Caco-2 (cell line): ENCODE results near the gene CALCOCO1. TPM values are rescaled to one million over a fixed set of nuclear protein-coding genes. Genes with fewer than 3 reads are reported as not detected.

ENCODE experiments used
- BruUV-seq: library from RNA; stranded (reverse); fragments of 400-500 nt; replicated peaks from 2 replicates; lab custom pipeline; 2021; lab: Mats Ljungman, UMichigan
- CTCF ChIA-PET: fragments of 300-600 bp; sonication (Branson Sonifier 250); formaldehyde crosslinking; loops from one replicate; lab custom pipeline; 2022; ENCODE audit warnings: antibody characterized with exemption; lab: Charles Lee
- POLR2A ChIA-PET: fragments of 300-600 bp; sonication (Branson Sonifier 250); formaldehyde crosslinking; loops from one replicate; lab custom pipeline; 2022; ENCODE audit warnings: antibody characterized with exemption; lab: Charles Lee
- DNase-seq, 2 experiments: peaks; one replicate each; pipeline versions ENCODE4 v3.0.0 to v3.0.0-alpha.2; 2020 to 2022
- H3K27me3 ChIP-seq: replicated peaks from 2 replicates; pipeline ENCODE4 v1.6.0; 2011; ENCODE audit warnings: low read length; ENCODE audit not compliant: control insufficient read depth, insufficient read depth
- H3K36me3 ChIP-seq: 2 replicates; pipeline ENCODE4 v1.5.1; 2011; ENCODE audit warnings: low read length; ENCODE audit not compliant: control insufficient read depth, insufficient read depth
- H3K4me1 ChIP-seq: fragments of 250-450 bp; sonication (Bioruptor Pico); 2 replicates; pipeline ENCODE4 v1.5.1; 2020; ENCODE audit warnings: mild to moderate bottlenecking
- H3K4me3 ChIP-seq: 2 replicates; pipeline ENCODE4 v1.5.1; 2011; ENCODE audit warnings: low read depth, mild to moderate bottlenecking, control low read depth, low read length
- H3K9me3 ChIP-seq: fragments of 250-450 bp; sonication (Bioruptor Pico); 2 replicates; pipeline ENCODE4 v1.5.1; 2020; ENCODE audit warnings: mild to moderate bottlenecking, moderate library complexity
- H3K27ac Mint-ChIP-seq: one replicate; pipeline ENCODE4 v1.8.0; 2022; ENCODE audit warnings: mixed read lengths; ENCODE audit not compliant: unreplicated experiment
- H3K27me3 Mint-ChIP-seq: one replicate; pipeline ENCODE4 v1.8.0; 2022; ENCODE audit warnings: mixed read lengths; ENCODE audit not compliant: insufficient read depth, unreplicated experiment
- H3K36me3 Mint-ChIP-seq: one replicate; pipeline ENCODE4 v1.8.0; 2022; ENCODE audit warnings: mild to moderate bottlenecking, mixed read lengths; ENCODE audit not compliant: insufficient read depth, unreplicated experiment
- H3K4me1 Mint-ChIP-seq: one replicate; pipeline ENCODE4 v1.8.0; 2022; ENCODE audit warnings: low read depth, mixed read lengths; ENCODE audit not compliant: unreplicated experiment
- H3K4me3 Mint-ChIP-seq: one replicate; pipeline ENCODE4 v1.8.0; 2022; ENCODE audit warnings: mild to moderate bottlenecking, moderate library complexity, mixed read lengths; ENCODE audit not compliant: unreplicated experiment
- H3K9me3 Mint-ChIP-seq: one replicate; pipeline ENCODE4 v1.8.0; 2022; ENCODE audit warnings: mixed read lengths; ENCODE audit not compliant: unreplicated experiment
- intact Hi-C: fragments of 100-400 bp; cut with micrococcal nuclease; formaldehyde crosslinking; loops from one replicate; pipeline ENCODE4 v1.10.0; 2022; ENCODE audit not compliant: unreplicated experiment
- total RNA-seq: library from RNA; stranded (reverse); gene quantifications from 2 replicates; pipeline ENCODE4 v1.2.3, GENCODE V29; 2022
- TF ChIP-seq, protein P1 (sequence below), 2 experiments: fragments of 200-600 bp in 1 of 2; IDR thresholded peaks; 1 replicate in 1 of 2; 2 replicates in 1 of 2; pipeline versions ENCODE4 v1.5.1 to v1.8.0; 2011 to 2022; ENCODE audit warnings: antibody characterized with exemption in 1 of 2, control low read depth in 1 of 2, inconsistent platforms in 1 of 2, low read depth in 1 of 2, low read length in 1 of 2, mild to moderate bottlenecking in 1 of 2, moderate library complexity in 1 of 2; ENCODE audit not compliant: insufficient read depth in 1 of 2, severe bottlenecking in 1 of 2, unreplicated experiment in 1 of 2

CALCOCO1 gene
- total RNA-seq, 1 experiment from 2014 or later, result 19.3 TPM

DNA sequence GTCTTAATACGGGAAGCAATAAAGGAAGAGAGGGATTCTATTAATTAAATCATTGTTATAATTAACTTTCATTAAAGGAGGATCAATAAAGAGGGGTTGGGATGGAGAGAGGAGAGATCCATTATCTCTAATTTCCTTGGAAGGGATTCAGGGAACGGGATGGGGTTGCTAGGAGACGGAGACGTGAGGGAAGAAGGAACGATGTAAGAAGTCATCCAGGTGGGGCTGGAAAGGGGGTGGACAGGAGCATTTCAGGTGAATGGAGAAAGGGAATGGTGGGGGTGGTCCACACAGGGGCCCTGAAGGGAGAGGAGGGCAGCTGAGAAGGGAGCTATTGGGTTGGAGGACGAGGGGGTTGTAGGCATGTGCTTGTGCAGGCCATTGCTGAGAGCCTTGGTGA, 17.2 kb downstream of the CALCOCO1 start:
- CTCF ChIA-PET, result interaction anchor here (0.9 kb wide), 1 partner anchor 47 kb away, joined by 4 read pairs; no protein-coding TSS in a partner anchor
- no peaks in the 10 kb centered on the region; the same call in none of the 2 replicates for H3K27me3 ChIP-seq
- Mint-ChIP-seq H3K36me3 (no peaks in the 10 kb centered on the region), H3K4me1 (no peaks in the 10 kb centered on the region), H3K27ac (no peak overlapping the region), H3K4me3 (no peak overlapping the region), H3K27me3 (peaks cover 22% of the 10 kb centered on the region), H3K9me3 (no peaks in the 10 kb centered on the region)
- intact Hi-C loops, result no loop called here
- no peaks in the 10 kb centered on the region for H3K4me1 ChIP-seq
- no peaks in the 10 kb centered on the region for H3K36me3 ChIP-seq
- POLR2A ChIA-PET, result no interaction called here
- TF ChIP-seq, protein P1, sequence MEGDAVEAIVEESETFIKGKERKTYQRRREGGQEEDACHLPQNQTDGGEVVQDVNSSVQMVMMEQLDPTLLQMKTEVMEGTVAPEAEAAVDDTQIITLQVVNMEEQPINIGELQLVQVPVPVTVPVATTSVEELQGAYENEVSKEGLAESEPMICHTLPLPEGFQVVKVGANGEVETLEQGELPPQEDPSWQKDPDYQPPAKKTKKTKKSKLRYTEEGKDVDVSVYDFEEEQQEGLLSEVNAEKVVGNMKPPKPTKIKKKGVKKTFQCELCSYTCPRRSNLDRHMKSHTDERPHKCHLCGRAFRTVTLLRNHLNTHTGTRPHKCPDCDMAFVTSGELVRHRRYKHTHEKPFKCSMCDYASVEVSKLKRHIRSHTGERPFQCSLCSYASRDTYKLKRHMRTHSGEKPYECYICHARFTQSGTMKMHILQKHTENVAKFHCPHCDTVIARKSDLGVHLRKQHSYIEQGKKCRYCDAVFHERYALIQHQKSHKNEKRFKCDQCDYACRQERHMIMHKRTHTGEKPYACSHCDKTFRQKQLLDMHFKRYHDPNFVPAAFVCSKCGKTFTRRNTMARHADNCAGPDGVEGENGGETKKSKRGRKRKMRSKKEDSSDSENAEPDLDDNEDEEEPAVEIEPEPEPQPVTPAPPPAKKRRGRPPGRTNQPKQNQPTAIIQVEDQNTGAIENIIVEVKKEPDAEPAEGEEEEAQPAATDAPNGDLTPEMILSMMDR (IDR thresholded peaks at IDR 0.05; ENCODE audit: insufficient read depth in 1 of 2, low read depth in 1 of 2, low read length in 1 of 2, severe bottlenecking in 1 of 2, unreplicated experiment in 1 of 2), result no peak
- H3K9me3 ChIP-seq, result no peaks in the 10 kb centered on the region
- H3K4me3 ChIP-seq, result no peak overlapping the region
- DNase-seq, result no peak
- BruUV-seq, result no TSS peak

DNA sequence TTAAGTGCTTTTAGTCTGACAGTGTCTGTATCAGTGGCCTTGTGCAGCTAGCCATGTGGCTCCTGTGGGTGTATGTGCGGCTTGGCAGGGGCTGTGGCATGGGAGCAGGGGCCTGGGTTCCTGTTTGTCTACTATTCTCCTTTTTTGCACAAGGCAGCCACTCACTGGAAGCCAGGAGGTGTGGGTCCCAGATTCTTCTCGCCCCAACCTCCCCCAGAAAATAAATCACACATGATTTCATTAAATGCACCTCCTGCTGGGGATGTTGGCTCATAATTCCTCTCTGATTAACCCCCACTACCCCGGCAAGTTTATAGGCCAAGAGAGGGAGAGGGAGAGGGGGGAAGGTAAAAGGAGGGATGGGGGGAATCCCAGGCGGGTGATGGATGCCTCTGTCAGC, 17.6 kb downstream of the CALCOCO1 start:
- BruUV-seq, result no TSS peak
- Histone ChIP-seq H3K27me3 (no peaks in the 10 kb centered on the region; the same call in none of the 2 replicates), H3K4me3 (no peak overlapping the region), H3K36me3 (no peaks in the 10 kb centered on the region), H3K4me1 (no peaks in the 10 kb centered on the region), H3K9me3 (no peaks in the 10 kb centered on the region)
- intact Hi-C loops, result no loop called here
- no peaks in the 10 kb centered on the region for H3K9me3 Mint-ChIP-seq
- ChIA-PET POLR2A (no interaction called here), CTCF (interaction anchor here (0.9 kb wide), 1 partner anchor 48 kb away, joined by 4 read pairs; no protein-coding TSS in a partner anchor)
- H3K27me3 Mint-ChIP-seq, result peaks cover 22% of the 10 kb centered on the region
- DNase-seq, result no peak
- H3K4me3 Mint-ChIP-seq, result no peak overlapping the region
- TF ChIP-seq, protein P1 (IDR thresholded peaks at IDR 0.05; ENCODE audit: insufficient read depth in 1 of 2, low read depth in 1 of 2, low read length in 1 of 2, severe bottlenecking in 1 of 2, unreplicated experiment in 1 of 2), result no peak
- H3K36me3 Mint-ChIP-seq, result no peaks in the 10 kb centered on the region
- no peaks in the 10 kb centered on the region for H3K4me1 Mint-ChIP-seq
- no peak overlapping the region for H3K27ac Mint-ChIP-seq

DNA sequence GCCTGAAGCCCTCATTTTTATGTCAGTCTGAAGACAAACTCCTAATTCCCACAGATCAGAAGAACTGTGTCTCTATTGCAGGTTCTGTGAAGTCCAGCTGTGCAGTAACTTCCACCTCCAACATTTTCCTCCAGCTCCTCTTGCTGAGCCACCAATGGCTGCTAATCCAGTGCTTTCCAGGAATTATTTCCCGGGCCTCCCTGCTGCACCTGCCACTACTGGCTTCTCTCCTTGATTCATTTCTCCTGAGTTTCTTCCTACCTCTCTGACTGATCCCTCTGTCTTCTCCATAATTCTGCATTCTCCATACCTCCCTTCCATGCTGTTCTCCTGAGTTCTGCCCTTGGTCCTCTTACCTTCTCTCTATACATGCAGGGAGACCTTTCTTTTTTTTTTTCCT, 21.2 kb downstream of the CALCOCO1 start:
- Mint-ChIP-seq H3K27ac (no peak overlapping the region), H3K36me3 (no peaks in the 10 kb centered on the region), H3K9me3 (no peaks in the 10 kb centered on the region), H3K27me3 (peaks cover 29% of the 10 kb centered on the region), H3K4me1 (no peaks in the 10 kb centered on the region), H3K4me3 (no peak overlapping the region)
- H3K36me3 ChIP-seq, result no peaks in the 10 kb centered on the region
- H3K4me3 ChIP-seq, result no peak overlapping the region
- no peaks in the 10 kb centered on the region; the same call in none of the 2 replicates for H3K27me3 ChIP-seq
- no peaks in the 10 kb centered on the region for H3K4me1 ChIP-seq
- intact Hi-C loops, result no loop called here
- no TSS peak for BruUV-seq
- no peak for DNase-seq
- TF ChIP-seq, protein P1 (IDR thresholded peaks at IDR 0.05; ENCODE audit: insufficient read depth in 1 of 2, low read depth in 1 of 2, low read length in 1 of 2, severe bottlenecking in 1 of 2, unreplicated experiment in 1 of 2), result no peak
- H3K9me3 ChIP-seq, result no peaks in the 10 kb centered on the region
- POLR2A ChIA-PET, result no interaction called here
- CTCF ChIA-PET, result interaction anchor here (1.3 kb wide), 1 partner anchor 37 kb away, joined by 4 read pairs; no protein-coding TSS in a partner anchor
